DMS153 treated with DMSO at 0.1 percent for 48 hours (cell line): ENCODE data around the gene GIGYF2.
"Not testable (repeated sequence)": the region's sequence is repeated elsewhere in the genome, so short reads cannot be mapped to it uniquely, and the experiment has no call there.

ENCODE experiments used
- DNase-seq: peaks from one replicate; lab custom pipeline; 2025; ENCODE audit not compliant: unreplicated experiment; lab: John Stamatoyannopoulos, UW

The GIGYF2 gene

GRCh38 chr2:232802091-232802490 is 105.0 kb downstream of the GIGYF2 start:
- DNase-seq, result no peak

- DNase-seq, result no peak
Measured at GRCh38 chr2:232809349-232810124, 112.4 kb downstream of the GIGYF2 start.

- no peak for DNase-seq
Measured at GRCh38 chr2:232810444-232810843, 113.3 kb downstream of the GIGYF2 start.

- DNase-seq, result no peak
Measured at GRCh38 chr2:232815569-232815968, 118.4 kb downstream of the GIGYF2 start.

GRCh38 chr2:232816657-232817056 is 119.5 kb downstream of the GIGYF2 start:
- DNase-seq, result no peak

- no peak for DNase-seq
Measured at GRCh38 chr2:232817756-232818155, 120.6 kb downstream of the GIGYF2 start.

- no peak for DNase-seq
Measured at GRCh38 chr2:232829988-232830387, 132.9 kb downstream of the GIGYF2 start.

GRCh38 chr2:232831496-232831895 is 134.4 kb downstream of the GIGYF2 start:
- DNase-seq, result no peak

- DNase-seq, result no peak
Measured at GRCh38 chr2:232833830-232834229, 136.7 kb downstream of the GIGYF2 start.

- no peak for DNase-seq
Measured at GRCh38 chr2:232835687-232836208, 138.6 kb downstream of the GIGYF2 start.

GRCh38 chr2:232836934-232837333 is 139.8 kb downstream of the GIGYF2 start:
- no peak for DNase-seq

- no peak for DNase-seq
Measured at GRCh38 chr2:232838406-232838874, 141.3 kb downstream of the GIGYF2 start.

GRCh38 chr2:232839411-232840079 is 142.4 kb downstream of the GIGYF2 start:
- no peak for DNase-seq

GRCh38 chr2:232842689-232843088 is 145.6 kb downstream of the GIGYF2 start:
- no peak for DNase-seq

GRCh38 chr2:232843834-232844233 is 146.7 kb downstream of the GIGYF2 start:
- no peak for DNase-seq

GRCh38 chr2:232846055-232846454 is 148.9 kb downstream of the GIGYF2 start:
- DNase-seq, result no peak

- no peak for DNase-seq
Measured at GRCh38 chr2:232850039-232850438, 152.9 kb downstream of the GIGYF2 start.

GRCh38 chr2:232852081-232852480 is 154.9 kb downstream of the GIGYF2 start:
- not testable (repeated sequence) for DNase-seq

- no peak for DNase-seq
Measured at GRCh38 chr2:232852676-232853075, 155.5 kb downstream of the GIGYF2 start.

GRCh38 chr2:232854082-232854481 is 157.0 kb downstream of the GIGYF2 start:
- no peak for DNase-seq

GRCh38 chr2:232857158-232857563 is 160.0 kb downstream of the GIGYF2 start:
- DNase-seq, result no peak

GRCh38 chr2:232859385-232859916 is 162.3 kb downstream of the GIGYF2 start:
- DNase-seq, result no peak
